OCI-LY3 (cell line): ENCODE results near the gene MLXIP.

Source experiments
- EZH2phosphoT487 ChIP-seq: fragments of 200-600 bp; shearing (Covaris generic); IDR thresholded peaks from 2 replicates; pipeline ENCODE4 v1.6.1; 2018; ENCODE audit warnings: antibody characterized with exemption, mixed run types, low read depth
- TF ChIP-seq, protein P1 (sequence below): fragments of 200-600, 300-600 bp; sonication (generic); IDR thresholded peaks from 2 replicates; pipeline ENCODE4 v1.5.1; 2014; ENCODE audit warnings: antibody characterized with exemption, low read length, low read depth

DNA sequence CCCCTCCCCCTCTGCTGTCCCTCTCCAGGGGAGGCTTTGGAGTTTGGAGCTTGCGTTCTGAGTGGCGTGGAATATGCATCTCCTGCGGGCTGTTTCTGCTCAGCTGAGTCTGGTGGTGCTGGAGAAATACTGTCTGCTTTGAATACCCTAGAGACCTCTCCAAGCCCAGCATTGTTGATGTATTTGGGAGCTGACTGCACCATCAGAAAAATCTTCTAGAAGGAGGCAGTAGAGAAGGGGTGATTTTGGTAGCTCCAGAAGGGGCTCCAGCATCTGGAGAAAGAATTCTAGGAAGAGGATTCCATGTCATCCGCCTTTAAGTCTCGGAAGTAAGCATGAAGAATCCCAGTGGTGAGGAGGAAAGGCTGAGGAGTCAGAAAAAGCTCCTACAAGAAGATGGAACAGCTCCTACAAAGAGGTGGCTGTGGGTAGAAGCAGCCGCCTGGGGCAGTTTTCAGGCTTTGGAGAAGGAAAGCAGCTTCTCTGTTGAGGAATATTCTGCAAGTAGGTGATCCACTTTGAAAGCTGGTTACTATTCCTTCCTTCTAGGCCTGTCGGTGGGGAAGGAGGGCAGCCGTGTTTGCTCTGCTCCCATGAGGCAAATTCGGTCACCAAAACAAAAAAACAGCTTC is 9.7 kb downstream of the MLXIP start:
- TF ChIP-seq, protein P1, sequence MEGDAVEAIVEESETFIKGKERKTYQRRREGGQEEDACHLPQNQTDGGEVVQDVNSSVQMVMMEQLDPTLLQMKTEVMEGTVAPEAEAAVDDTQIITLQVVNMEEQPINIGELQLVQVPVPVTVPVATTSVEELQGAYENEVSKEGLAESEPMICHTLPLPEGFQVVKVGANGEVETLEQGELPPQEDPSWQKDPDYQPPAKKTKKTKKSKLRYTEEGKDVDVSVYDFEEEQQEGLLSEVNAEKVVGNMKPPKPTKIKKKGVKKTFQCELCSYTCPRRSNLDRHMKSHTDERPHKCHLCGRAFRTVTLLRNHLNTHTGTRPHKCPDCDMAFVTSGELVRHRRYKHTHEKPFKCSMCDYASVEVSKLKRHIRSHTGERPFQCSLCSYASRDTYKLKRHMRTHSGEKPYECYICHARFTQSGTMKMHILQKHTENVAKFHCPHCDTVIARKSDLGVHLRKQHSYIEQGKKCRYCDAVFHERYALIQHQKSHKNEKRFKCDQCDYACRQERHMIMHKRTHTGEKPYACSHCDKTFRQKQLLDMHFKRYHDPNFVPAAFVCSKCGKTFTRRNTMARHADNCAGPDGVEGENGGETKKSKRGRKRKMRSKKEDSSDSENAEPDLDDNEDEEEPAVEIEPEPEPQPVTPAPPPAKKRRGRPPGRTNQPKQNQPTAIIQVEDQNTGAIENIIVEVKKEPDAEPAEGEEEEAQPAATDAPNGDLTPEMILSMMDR = no peak
- TF ChIP-seq EZH2phosphoT487 = no peak
